Peyer's patch (tissue), 4 donors: Measurements from ENCODE around the gene DMD.

Experiments
- POLR2A ChIP-seq, 2 donors: fragments of 450-650 bp; IDR thresholded peaks; one replicate each; pipeline ENCODE4 v1.5.1; 2017; ENCODE audit warnings: antibody characterized with exemption in 2 of 2, mild to moderate bottlenecking in 2 of 2, moderate library complexity in 2 of 2
- TF ChIP-seq, protein P1 (sequence below), 6 experiments: fragments of 450-650 bp in 4 of 6; fragments of 200-600 bp in 2 of 6; sonication (generic) in 1 of 6; IDR thresholded peaks; one replicate each; pipeline ENCODE4 v1.5.1; 2017 to 2019; ENCODE audit warnings: antibody characterized with exemption in 6 of 6, mild to moderate bottlenecking in 3 of 6, moderate library complexity in 1 of 6

DNA sequence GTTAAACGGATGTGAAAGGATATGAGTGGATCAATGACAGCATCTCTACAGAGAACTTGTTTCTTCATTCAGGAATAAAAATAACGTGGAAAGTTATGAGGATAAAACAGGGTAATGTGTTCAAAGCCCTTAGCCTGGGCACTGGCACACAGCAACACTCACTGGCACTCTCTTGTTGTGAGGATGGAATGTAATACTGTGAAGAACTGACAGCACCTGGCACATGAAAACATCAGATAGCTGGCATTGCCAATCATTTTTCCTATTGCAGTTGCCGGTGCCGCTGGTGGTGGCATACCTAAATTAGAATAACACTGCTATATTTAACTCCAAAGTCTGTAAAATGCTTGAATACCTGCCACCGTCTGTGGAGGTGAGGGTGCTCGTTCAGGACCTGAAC, 1061.2 kb downstream of the DMD start:
- TF ChIP-seq POLR2A (IDR thresholded peaks at IDR 0.05): no peak
- TF ChIP-seq, protein P1, sequence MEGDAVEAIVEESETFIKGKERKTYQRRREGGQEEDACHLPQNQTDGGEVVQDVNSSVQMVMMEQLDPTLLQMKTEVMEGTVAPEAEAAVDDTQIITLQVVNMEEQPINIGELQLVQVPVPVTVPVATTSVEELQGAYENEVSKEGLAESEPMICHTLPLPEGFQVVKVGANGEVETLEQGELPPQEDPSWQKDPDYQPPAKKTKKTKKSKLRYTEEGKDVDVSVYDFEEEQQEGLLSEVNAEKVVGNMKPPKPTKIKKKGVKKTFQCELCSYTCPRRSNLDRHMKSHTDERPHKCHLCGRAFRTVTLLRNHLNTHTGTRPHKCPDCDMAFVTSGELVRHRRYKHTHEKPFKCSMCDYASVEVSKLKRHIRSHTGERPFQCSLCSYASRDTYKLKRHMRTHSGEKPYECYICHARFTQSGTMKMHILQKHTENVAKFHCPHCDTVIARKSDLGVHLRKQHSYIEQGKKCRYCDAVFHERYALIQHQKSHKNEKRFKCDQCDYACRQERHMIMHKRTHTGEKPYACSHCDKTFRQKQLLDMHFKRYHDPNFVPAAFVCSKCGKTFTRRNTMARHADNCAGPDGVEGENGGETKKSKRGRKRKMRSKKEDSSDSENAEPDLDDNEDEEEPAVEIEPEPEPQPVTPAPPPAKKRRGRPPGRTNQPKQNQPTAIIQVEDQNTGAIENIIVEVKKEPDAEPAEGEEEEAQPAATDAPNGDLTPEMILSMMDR (IDR thresholded peaks at IDR 0.05): no peak
